NCI-H2107 treated with DMSO at 0.1 percent for 48 hours (cell line): ENCODE measurements around the gene PCDHGA5.
"Not testable (repeated sequence)": the region's sequence is repeated elsewhere in the genome, so short reads cannot be mapped to it uniquely, and the experiment has no call there.

Source experiments
- DNase-seq: peaks from one replicate; lab custom pipeline; 2025; ENCODE audit not compliant: unreplicated experiment; lab: John Stamatoyannopoulos, UW

Gene PCDHGA5

DNA sequence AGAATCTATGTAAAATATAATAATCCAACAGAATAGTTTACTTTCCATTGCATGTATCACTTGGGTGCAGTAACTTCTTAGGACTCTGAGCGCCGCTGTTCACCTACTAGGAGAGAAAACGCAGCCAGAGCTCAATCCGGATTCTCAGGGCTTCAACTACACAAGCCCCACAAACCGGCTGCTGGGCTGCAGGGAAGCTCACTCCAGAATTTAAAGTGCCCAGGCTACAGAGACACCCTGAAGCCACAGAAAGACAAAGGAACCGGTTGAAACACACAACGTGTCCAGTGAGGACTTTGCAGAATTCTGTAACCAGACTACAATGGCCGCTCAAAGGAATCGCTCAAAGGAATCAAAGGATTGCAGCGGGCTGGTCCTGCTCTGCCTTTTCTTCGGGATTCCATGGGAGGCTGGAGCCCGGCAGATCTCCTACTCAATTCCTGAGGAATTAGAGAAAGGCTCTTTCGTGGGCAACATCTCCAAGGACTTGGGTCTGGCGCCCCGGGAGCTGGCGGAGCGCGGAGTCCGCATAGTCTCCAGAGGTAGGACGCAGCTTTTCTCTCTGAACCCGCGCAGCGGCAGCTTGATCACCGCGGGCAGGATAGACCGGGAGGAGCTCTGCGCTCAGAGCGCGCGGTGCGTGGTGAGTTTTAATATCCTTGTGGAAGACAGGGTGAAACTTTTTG lies 49.0 kb downstream of the PCDHGA5 start, which contains the start of gene PCDHGA10:
PCDHGA10 (plus strand) TSS at position 134 of the 686 bp plus-strand sequence; CDS start at position 323, 189 bp downstream.
- DNase-seq: no peak

DNA sequence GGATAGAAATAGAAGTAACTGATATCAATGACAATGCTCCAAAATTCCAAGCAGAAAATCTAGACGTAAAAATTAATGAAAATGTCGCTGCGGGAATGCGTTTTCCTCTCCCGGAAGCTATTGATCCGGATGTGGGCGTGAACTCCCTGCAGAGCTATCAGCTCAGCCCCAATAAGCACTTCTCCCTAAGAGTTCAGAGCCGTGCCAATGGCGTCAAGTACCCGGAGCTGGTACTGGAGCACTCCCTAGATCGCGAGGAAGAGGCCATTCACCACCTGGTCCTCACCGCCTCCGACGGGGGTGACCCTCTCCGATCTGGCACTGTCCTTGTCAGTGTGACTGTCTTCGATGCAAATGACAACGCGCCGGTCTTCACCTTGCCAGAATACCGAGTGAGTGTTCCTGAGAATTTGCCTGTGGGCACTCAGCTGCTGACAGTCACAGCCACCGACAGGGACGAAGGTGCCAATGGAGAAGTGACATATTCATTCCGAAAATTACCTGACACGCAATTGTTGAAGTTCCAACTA lies 49.6 kb downstream of the PCDHGA5 start:
- no peak for DNase-seq

- DNase-seq: not testable (repeated sequence)
These were observed 50.7 kb downstream of the PCDHGA5 start for GRCh38 chr5:141414548-141415274.

- not testable (repeated sequence) for DNase-seq
These were observed 51.3 kb downstream of the PCDHGA5 start for GRCh38 chr5:141415275-141415618.
